A204.1 (cell line): ENCODE results near the gene TLE1.

Experiments
- FAIRE-seq: peaks from 2 replicates; lab custom pipeline; 2012; peaks lifted over from hg19 to GRCh38; lab: Jason Lieb, UNC

The TLE1 gene

GRCh38 chr9:81573415-81574321, 115.7 kb downstream of the TLE1 start:
- no peak for FAIRE-seq

GRCh38 chr9:81570083-81570482, 119.3 kb downstream of the TLE1 start:
- no peak for FAIRE-seq

GRCh38 chr9:81566074-81566698, 123.2 kb downstream of the TLE1 start:
- FAIRE-seq: no peak

GRCh38 chr9:81565609-81566008, 123.7 kb downstream of the TLE1 start:
- no peak for FAIRE-seq

GRCh38 chr9:81565144-81565543, 124.2 kb downstream of the TLE1 start:
- no peak for FAIRE-seq

- FAIRE-seq: no peak
Measured at GRCh38 chr9:81564632-81565031, 124.7 kb downstream of the TLE1 start.

- FAIRE-seq: no peak
Measured at GRCh38 chr9:81563739-81564138, 125.6 kb downstream of the TLE1 start.

GRCh38 chr9:81563020-81563407, 126.3 kb downstream of the TLE1 start:
- no peak for FAIRE-seq

GRCh38 chr9:81562231-81563019, 126.9 kb downstream of the TLE1 start:
- FAIRE-seq: no peak

GRCh38 chr9:81560851-81561732, 128.3 kb downstream of the TLE1 start:
- no peak for FAIRE-seq

- FAIRE-seq: no peak
Measured at GRCh38 chr9:81559709-81560108, 129.6 kb downstream of the TLE1 start.

GRCh38 chr9:81559197-81559596, 130.2 kb downstream of the TLE1 start:
- no peak for FAIRE-seq

GRCh38 chr9:81558091-81558830, 131.1 kb downstream of the TLE1 start:
- FAIRE-seq: no peak

- FAIRE-seq: no peak
Measured at GRCh38 chr9:81557452-81558090, 131.8 kb downstream of the TLE1 start.

GRCh38 chr9:81556923-81557322, 132.4 kb downstream of the TLE1 start:
- FAIRE-seq: no peak

GRCh38 chr9:81552581-81552991, 136.8 kb downstream of the TLE1 start:
- FAIRE-seq: no peak

- FAIRE-seq: no peak
Measured at GRCh38 chr9:81550207-81550583, 139.2 kb downstream of the TLE1 start.

- no peak for FAIRE-seq
Measured at GRCh38 chr9:81549500-81550206, 139.7 kb downstream of the TLE1 start.

- FAIRE-seq: no peak
Measured at GRCh38 chr9:81548911-81549310, 140.4 kb downstream of the TLE1 start.

- FAIRE-seq: no peak
Measured at GRCh38 chr9:81546489-81546888, 142.9 kb downstream of the TLE1 start.
